ENCODE measurements around the gene POMGNT2. TPM values are rescaled to one million over a fixed set of nuclear protein-coding genes. Genes with fewer than 3 reads are reported as not detected.
A peak's percentile ranks its signal among the peaks of the same experiment; 100 is the strongest.
"Not testable (repeated sequence)": the region's sequence is repeated elsewhere in the genome, so short reads cannot be mapped to it uniquely, and the experiment has no call there.

The POMGNT2 gene
- polyA plus RNA-seq, 4 donors = 19.7 to 31.9 (median 20.7) TPM

GRCh38 chr3:43048470-43048869 is 57.4 kb downstream of the POMGNT2 start:
- DNase-seq (ENCODE audit: low read depth in 4 of 4, low spot score in 3 of 4) = no peak

GRCh38 chr3:43046583-43046982 is 59.3 kb downstream of the POMGNT2 start:
- DNase-seq (ENCODE audit: low read depth in 4 of 4, low spot score in 3 of 4) = no peak

- not testable (repeated sequence) for DNase-seq (ENCODE audit: low read depth in 4 of 4, low spot score in 3 of 4)
Observed at GRCh38 chr3:43045079-43045478, 60.8 kb downstream of the POMGNT2 start.

GRCh38 chr3:43043793-43044192 is 62.1 kb downstream of the POMGNT2 start:
- DNase-seq (ENCODE audit: low read depth in 4 of 4, low spot score in 3 of 4) = no peak

- DNase-seq (ENCODE audit: low read depth in 4 of 4, low spot score in 3 of 4) = no peak
Observed at GRCh38 chr3:43043071-43043766, 62.7 kb downstream of the POMGNT2 start.

GRCh38 chr3:43041517-43041916 is 64.4 kb downstream of the POMGNT2 start:
- DNase-seq (ENCODE audit: low read depth in 4 of 4, low spot score in 3 of 4) = no peak

GRCh38 chr3:43038010-43038409 is 67.9 kb downstream of the POMGNT2 start:
- no peak for DNase-seq (ENCODE audit: low read depth in 4 of 4, low spot score in 3 of 4)

GRCh38 chr3:43036621-43037423 is 69.1 kb downstream of the POMGNT2 start:
- no peak for DNase-seq (ENCODE audit: low read depth in 4 of 4, low spot score in 3 of 4)

GRCh38 chr3:43035801-43036365 is 70.0 kb downstream of the POMGNT2 start:
- no peak for DNase-seq (ENCODE audit: low read depth in 4 of 4, low spot score in 3 of 4)

- DNase-seq (ENCODE audit: low read depth in 4 of 4, low spot score in 3 of 4) = no peak
Observed at GRCh38 chr3:43034911-43035310, 71.0 kb downstream of the POMGNT2 start.

GRCh38 chr3:43034200-43034599 is 71.7 kb downstream of the POMGNT2 start:
- DNase-seq (ENCODE audit: low read depth in 4 of 4, low spot score in 3 of 4) = no peak

- DNase-seq (ENCODE audit: low read depth in 4 of 4, low spot score in 3 of 4) = no peak
Observed at GRCh38 chr3:43032646-43033628, 72.9 kb downstream of the POMGNT2 start.

GRCh38 chr3:43031889-43032545 is 73.9 kb downstream of the POMGNT2 start:
- peak in 1 of 4 donors; percentile 3 for DNase-seq (ENCODE audit: low read depth in 4 of 4, low spot score in 3 of 4)

GRCh38 chr3:43031485-43031884 is 74.4 kb downstream of the POMGNT2 start:
- DNase-seq (ENCODE audit: low read depth in 4 of 4, low spot score in 3 of 4) = no peak

- no peak for DNase-seq (ENCODE audit: low read depth in 4 of 4, low spot score in 3 of 4)
Observed at GRCh38 chr3:43030162-43030935, 75.5 kb downstream of the POMGNT2 start.

All from left renal pelvis (tissue), 4 donors.